Measurements from ENCODE around the gene WDR73. TPM values are rescaled to one million over a fixed set of nuclear protein-coding genes. Genes with fewer than 3 reads are reported as not detected.

The WDR73 gene
- total RNA-seq, 1 experiment from 2014 or later = 53.1 TPM

DNA sequence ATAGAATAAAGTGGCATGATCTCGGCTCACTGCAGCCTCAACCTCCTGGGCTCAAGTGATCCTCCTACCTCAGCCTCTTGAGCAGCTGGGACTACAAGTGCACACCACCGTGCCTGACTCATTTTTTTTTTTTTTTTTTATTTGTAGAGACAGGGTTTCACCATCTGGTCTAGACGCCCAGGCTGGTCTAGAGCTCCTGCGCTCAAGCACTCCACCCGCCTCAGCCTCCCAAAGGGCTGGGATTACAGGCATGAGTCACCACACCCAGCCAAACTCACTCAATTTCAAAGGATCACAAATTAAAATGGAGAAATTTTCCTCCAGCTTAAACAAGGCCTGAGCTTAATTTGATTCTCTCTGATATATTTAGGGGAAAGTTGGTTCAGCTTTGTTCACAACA is 31.2 kb upstream of the WDR73 start:
- Mint-ChIP-seq H3K4me1 (ENCODE audit: low read depth, unreplicated experiment) (peaks cover 4% of the 10 kb centered on the region), H3K27ac (ENCODE audit: unreplicated experiment) (no peak overlapping the region), H3K4me3 (ENCODE audit: low read depth, unreplicated experiment) (no peak overlapping the region), H3K27me3 (ENCODE audit: unreplicated experiment) (no peaks in the 10 kb centered on the region), H3K36me3 (ENCODE audit: insufficient read depth, unreplicated experiment) (peaks cover 43% of the 10 kb centered on the region), H3K9me3 (ENCODE audit: low read depth, unreplicated experiment) (no peaks in the 10 kb centered on the region)
- TF ChIP-seq, protein P1, sequence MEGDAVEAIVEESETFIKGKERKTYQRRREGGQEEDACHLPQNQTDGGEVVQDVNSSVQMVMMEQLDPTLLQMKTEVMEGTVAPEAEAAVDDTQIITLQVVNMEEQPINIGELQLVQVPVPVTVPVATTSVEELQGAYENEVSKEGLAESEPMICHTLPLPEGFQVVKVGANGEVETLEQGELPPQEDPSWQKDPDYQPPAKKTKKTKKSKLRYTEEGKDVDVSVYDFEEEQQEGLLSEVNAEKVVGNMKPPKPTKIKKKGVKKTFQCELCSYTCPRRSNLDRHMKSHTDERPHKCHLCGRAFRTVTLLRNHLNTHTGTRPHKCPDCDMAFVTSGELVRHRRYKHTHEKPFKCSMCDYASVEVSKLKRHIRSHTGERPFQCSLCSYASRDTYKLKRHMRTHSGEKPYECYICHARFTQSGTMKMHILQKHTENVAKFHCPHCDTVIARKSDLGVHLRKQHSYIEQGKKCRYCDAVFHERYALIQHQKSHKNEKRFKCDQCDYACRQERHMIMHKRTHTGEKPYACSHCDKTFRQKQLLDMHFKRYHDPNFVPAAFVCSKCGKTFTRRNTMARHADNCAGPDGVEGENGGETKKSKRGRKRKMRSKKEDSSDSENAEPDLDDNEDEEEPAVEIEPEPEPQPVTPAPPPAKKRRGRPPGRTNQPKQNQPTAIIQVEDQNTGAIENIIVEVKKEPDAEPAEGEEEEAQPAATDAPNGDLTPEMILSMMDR (IDR thresholded peaks at IDR 0.05; ENCODE audit: unreplicated experiment) = no peak
- DNase-seq = peak; percentile 35
- CTCF ChIA-PET = interaction anchor here (0.6 to 0.9 kb wide), 4 partner anchors 29 to 231 kb away, joined by 3 to 7 read pairs (median 4); partner anchors contain the start of gene SEC11A
- no TSS peak for BruUV-seq (replicated peaks)
- intact Hi-C loops (cut with micrococcal nuclease; ENCODE audit: unreplicated experiment) = no loop called here

DNA sequence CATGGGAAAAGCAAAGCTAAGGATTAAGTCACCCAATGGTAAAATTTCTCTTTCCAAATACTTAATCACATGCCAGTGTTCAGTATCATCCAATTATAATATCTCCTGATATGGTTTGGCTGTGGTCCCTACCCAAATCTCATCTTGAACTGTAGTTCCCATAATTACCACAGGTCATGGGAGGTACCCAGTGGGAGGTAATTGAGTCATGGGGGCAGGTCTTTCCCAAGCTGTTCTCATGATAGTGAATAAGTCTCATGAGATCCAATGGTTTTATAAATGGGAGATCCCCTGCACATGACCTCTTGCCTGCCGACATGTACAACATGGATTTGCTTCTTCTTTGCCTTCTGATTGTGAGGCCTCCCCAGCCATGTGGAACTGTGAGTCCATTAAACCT is 30.0 kb upstream of the WDR73 start:
- TF ChIP-seq, protein P1 (IDR thresholded peaks at IDR 0.05; ENCODE audit: unreplicated experiment) = no peak
- intact Hi-C loops (cut with micrococcal nuclease; ENCODE audit: unreplicated experiment) = no loop called here
- H3K4me3 Mint-ChIP-seq (ENCODE audit: low read depth, unreplicated experiment) = no peak overlapping the region
- BruUV-seq (replicated peaks) = no TSS peak
- no peaks in the 10 kb centered on the region for H3K27me3 Mint-ChIP-seq (ENCODE audit: unreplicated experiment)
- no peak for DNase-seq
- no peaks in the 10 kb centered on the region for H3K9me3 Mint-ChIP-seq (ENCODE audit: low read depth, unreplicated experiment)
- no peak overlapping the region for H3K27ac Mint-ChIP-seq (ENCODE audit: unreplicated experiment)
- CTCF ChIA-PET = no interaction called here
- peaks cover 37% of the 10 kb centered on the region for H3K36me3 Mint-ChIP-seq (ENCODE audit: insufficient read depth, unreplicated experiment)
- no peaks in the 10 kb centered on the region for H3K4me1 Mint-ChIP-seq (ENCODE audit: low read depth, unreplicated experiment)

DNA sequence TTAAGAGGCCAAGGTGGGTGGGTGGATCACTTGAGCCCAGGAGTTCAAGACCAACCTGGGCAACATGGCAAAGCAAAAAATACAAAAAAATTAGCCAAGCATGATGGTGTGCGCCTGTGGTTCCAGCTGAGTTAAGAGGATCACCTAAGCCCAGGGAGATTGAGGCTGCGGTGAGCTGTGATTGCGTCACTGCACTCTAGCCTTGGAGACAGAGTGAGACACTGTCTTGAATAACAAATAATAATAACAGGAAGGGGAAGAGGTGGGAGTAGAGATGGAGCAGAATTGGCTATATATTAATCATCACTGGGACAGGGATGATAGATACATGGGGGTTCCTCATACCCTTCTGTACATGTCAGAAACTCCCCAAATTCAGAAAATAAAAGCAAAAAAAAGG is 27.7 kb upstream of the WDR73 start:
- peaks cover 46% of the 10 kb centered on the region for H3K36me3 Mint-ChIP-seq (ENCODE audit: insufficient read depth, unreplicated experiment)
- no peak overlapping the region for H3K27ac Mint-ChIP-seq (ENCODE audit: unreplicated experiment)
- no peak for DNase-seq

DNA sequence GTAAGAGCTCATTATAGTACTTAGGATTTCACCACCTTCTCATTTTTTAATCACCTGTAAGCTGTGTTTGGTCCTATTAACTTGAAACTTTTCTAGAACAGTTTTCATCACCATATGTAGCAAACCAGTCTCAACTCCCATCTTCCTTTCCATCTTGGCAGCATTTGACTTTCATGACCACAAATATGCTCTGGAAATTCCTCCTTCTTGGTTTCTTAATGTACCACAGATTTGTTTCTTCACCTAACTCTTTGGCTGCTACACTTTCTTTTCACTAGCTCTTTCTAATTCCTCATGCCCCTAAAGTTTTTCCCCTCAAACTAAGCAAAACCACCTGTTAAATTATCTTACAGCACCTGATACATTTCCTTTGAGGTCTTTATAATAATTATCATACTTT is 17.1 kb upstream of the WDR73 start:
- Mint-ChIP-seq H3K27me3 (ENCODE audit: unreplicated experiment) (no peaks in the 10 kb centered on the region), H3K4me1 (ENCODE audit: low read depth, unreplicated experiment) (peaks cover 17% of the 10 kb centered on the region), H3K27ac (ENCODE audit: unreplicated experiment) (no peak overlapping the region), H3K36me3 (ENCODE audit: insufficient read depth, unreplicated experiment) (peaks cover 58% of the 10 kb centered on the region), H3K9me3 (ENCODE audit: low read depth, unreplicated experiment) (no peaks in the 10 kb centered on the region), H3K4me3 (ENCODE audit: low read depth, unreplicated experiment) (no peak overlapping the region)
- intact Hi-C loops (cut with micrococcal nuclease; ENCODE audit: unreplicated experiment) = no loop called here
- CTCF ChIA-PET = interaction anchor here (0.6 kb wide), 1 partner anchor 32 kb away, joined by 4 read pairs; no protein-coding TSS in a partner anchor
- no peak for DNase-seq
- TF ChIP-seq, protein P1 (IDR thresholded peaks at IDR 0.05; ENCODE audit: unreplicated experiment) = no peak
- BruUV-seq (replicated peaks) = no TSS peak

More for the DNA sequence above, 27.7 kb upstream of the WDR73 start:
- no peaks in the 10 kb centered on the region for H3K27me3 Mint-ChIP-seq (ENCODE audit: unreplicated experiment)
- BruUV-seq (replicated peaks) = no TSS peak
- TF ChIP-seq, protein P1 (IDR thresholded peaks at IDR 0.05; ENCODE audit: unreplicated experiment) = no peak
- no peak overlapping the region for H3K4me3 Mint-ChIP-seq (ENCODE audit: low read depth, unreplicated experiment)
- CTCF ChIA-PET = no interaction called here
- no peaks in the 10 kb centered on the region for H3K4me1 Mint-ChIP-seq (ENCODE audit: low read depth, unreplicated experiment)
- H3K9me3 Mint-ChIP-seq (ENCODE audit: low read depth, unreplicated experiment) = no peaks in the 10 kb centered on the region
- intact Hi-C loops (cut with micrococcal nuclease; ENCODE audit: unreplicated experiment) = no loop called here

All from Calu3 (cell line).